Measurements from ENCODE around the gene NVL.

- no peak for TF ChIP-seq ZNF396 (CRISPR knock-in tag; IDR thresholded peaks at IDR 0.05; ENCODE audit: borderline replicate concordance)
- no peak for TF ChIP-seq ZNF512 (CRISPR knock-in tag; IDR thresholded peaks at IDR 0.05; ENCODE audit: borderline replicate concordance)
- no peak for TF ChIP-seq ETV6 (CRISPR knock-in tag; IDR thresholded peaks at IDR 0.05)
- TF ChIP-seq CTCF (IDR thresholded peaks at IDR 0.05) = no peak
- no peak for TF ChIP-seq USF2 (CRISPR knock-in tag; IDR thresholded peaks at IDR 0.05)
- TF ChIP-seq CREB1 (CRISPR knock-in tag; IDR thresholded peaks at IDR 0.05) = no peak
- TF ChIP-seq ATF1 (CRISPR knock-in tag; IDR thresholded peaks at IDR 0.05) = no peak
- no peak for TF ChIP-seq NR3C1 (CRISPR knock-in tag; conservative IDR thresholded peaks at IDR 0.05; ENCODE audit: low read depth)
- TF ChIP-seq SMAD4 (CRISPR knock-in tag; IDR thresholded peaks at IDR 0.05) = no peak
- TF ChIP-seq ZNF138 (CRISPR knock-in tag; conservative IDR thresholded peaks at IDR 0.05) = no peak
- no peak for TF ChIP-seq TCF7 (CRISPR knock-in tag; IDR thresholded peaks at IDR 0.05; ENCODE audit: low read depth)
- no peak for TF ChIP-seq KAT7 (CRISPR knock-in tag; IDR thresholded peaks at IDR 0.05; ENCODE audit: borderline replicate concordance)
- TF ChIP-seq, protein P1, sequence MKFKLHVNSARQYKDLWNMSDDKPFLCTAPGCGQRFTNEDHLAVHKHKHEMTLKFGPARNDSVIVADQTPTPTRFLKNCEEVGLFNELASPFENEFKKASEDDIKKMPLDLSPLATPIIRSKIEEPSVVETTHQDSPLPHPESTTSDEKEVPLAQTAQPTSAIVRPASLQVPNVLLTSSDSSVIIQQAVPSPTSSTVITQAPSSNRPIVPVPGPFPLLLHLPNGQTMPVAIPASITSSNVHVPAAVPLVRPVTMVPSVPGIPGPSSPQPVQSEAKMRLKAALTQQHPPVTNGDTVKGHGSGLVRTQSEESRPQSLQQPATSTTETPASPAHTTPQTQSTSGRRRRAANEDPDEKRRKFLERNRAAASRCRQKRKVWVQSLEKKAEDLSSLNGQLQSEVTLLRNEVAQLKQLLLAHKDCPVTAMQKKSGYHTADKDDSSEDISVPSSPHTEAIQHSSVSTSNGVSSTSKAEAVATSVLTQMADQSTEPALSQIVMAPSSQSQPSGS (CRISPR knock-in tag; IDR thresholded peaks at IDR 0.05; ENCODE audit: borderline replicate concordance, low read depth) = no peak
Measured at GRCh38 chr1:224217655-224218623, 112.0 kb downstream of the NVL start.

Measured in WTC11 (cell line).